GM12892 (cell line): ENCODE data around the gene FBXL5.

ENCODE experiments used
- POLR2A ChIP-seq: IDR thresholded peaks from 2 replicates; pipeline ENCODE4 v1.6.1; 2011; ENCODE audit warnings: low read depth, low read length, control low read depth
- POLR2AphosphoS5 ChIP-seq: IDR thresholded peaks from 2 replicates; pipeline ENCODE4 v1.6.1; 2011; ENCODE audit warnings: low read depth, low read length, control low read depth

DNA sequence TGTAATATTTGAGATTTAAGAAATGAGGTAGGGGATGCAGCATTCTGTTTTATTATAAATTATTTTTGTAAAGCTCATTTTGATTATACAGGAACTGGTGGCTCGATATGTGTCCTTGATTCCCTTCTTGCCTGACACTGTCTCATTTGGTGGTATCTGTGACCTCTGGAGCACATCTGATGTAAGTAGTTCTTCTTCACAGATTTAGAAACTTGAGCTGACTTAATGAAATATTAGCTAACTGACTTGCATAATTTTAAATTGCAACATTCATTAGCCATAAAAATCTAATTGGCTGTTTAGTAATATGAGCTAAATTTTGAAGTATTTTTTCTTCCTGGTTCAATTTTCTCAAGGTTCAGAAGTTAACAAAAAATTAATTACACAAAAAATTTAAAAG lies 69.1 kb downstream of the FBXL5 start:
- no peak for TF ChIP-seq POLR2AphosphoS5
- no peak for TF ChIP-seq POLR2A
